ENCODE measurements around the gene TRO.

DNA sequence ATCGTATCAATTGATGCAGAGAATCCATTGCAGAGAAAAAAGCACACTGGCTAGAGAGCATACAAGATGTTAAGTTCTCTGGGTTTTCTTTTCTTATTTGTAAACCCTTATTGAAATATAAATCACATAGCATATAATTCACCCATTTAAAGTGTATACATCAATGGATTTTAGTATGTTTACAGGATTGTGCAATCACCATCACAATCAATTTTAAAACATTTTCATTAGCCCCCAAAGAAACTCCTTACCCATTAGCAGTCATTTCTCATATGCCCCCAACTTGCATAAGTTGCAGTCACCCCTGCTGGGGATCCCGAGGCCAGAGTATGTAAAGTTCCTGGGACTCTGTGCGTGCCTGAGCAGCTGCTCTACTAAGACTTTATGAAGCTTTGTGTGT is 34.9 kb upstream of the TRO start:
- TF ChIP-seq SPI1 (IDR thresholded peaks at IDR 0.05; ENCODE audit: low read depth, low read length): no peak
- TF ChIP-seq POLR2AphosphoS5 (IDR thresholded peaks at IDR 0.05; ENCODE audit: low read depth, low read length): no peak
- TF ChIP-seq POU2F2 (IDR thresholded peaks at IDR 0.05; ENCODE audit: low read depth, low read length): no peak
